Spleen (tissue), 7 donors: Measurements from ENCODE around the gene SHE.

Source experiments
- CTCF ChIP-seq, 11 experiments: fragments of 200-600 bp in 7 of 11; fragments of 450-650 bp in 4 of 11; sonication (generic) in 4 of 11; IDR thresholded peaks in 8 of 11; conservative IDR thresholded peaks in 3 of 11; 1 replicate in 7 of 11; 2 replicates in 4 of 11; pipeline versions ENCODE4 v1.4.0 to v1.8.0; 2016 to 2021; ENCODE audit warnings: antibody characterized with exemption in 11 of 11, inconsistent platforms in 4 of 11, mild to moderate bottlenecking in 1 of 11
- POLR2A ChIP-seq, 3 donors: fragments of 450-650 bp; IDR thresholded peaks; one replicate each; pipeline ENCODE4 v1.5.1; 2017; ENCODE audit warnings: antibody characterized with exemption in 3 of 3, mild to moderate bottlenecking in 1 of 3
- POLR2AphosphoS5 ChIP-seq, 3 donors: sonication (generic); formaldehyde crosslinking; IDR thresholded peaks; one replicate each; pipeline ENCODE4 v1.5.1; 2017; ENCODE audit warnings: antibody characterized with exemption in 3 of 3
- donor health status: DM: no; HTN: no; CAD: no; lungs with moderate emphysema.
- donor health status: DM: no; HTN: no; CAD: no.
- donor health status: DM: no; HTN: no; CAD: no.

- TF ChIP-seq CTCF (IDR thresholded peaks at IDR 0.05 in 8 of 11, conservative IDR thresholded peaks at IDR 0.05 in 3 of 11) (no peak), POLR2AphosphoS5 (IDR thresholded peaks at IDR 0.05) (peak in 1 of 3 donors; percentile 13), POLR2A (IDR thresholded peaks at IDR 0.05) (no peak)
Measured at GRCh38 chr1:154550070-154550469, 47.9 kb upstream of the SHE start.
